GM12891 (cell line): ENCODE results near the gene DNMT1.

Source experiments
- DNase-seq: peaks from one replicate; pipeline ENCODE4 v3.0.0; 2011; ENCODE audit warnings: low spot score; ENCODE audit not compliant: insufficient read length
- FAIRE-seq: peaks from 2 replicates; lab custom pipeline; 2011; peaks lifted over from hg19 to GRCh38; lab: Jason Lieb, UNC
- PAX5 ChIP-seq: IDR thresholded peaks from 2 replicates; pipeline ENCODE4 v1.6.1; 2011; ENCODE audit warnings: low read length, moderate library complexity, mild to moderate bottlenecking; ENCODE audit not compliant: insufficient read depth, severe bottlenecking
- POLR2A ChIP-seq: IDR thresholded peaks from 2 replicates; pipeline ENCODE4 v1.6.1; 2011; ENCODE audit warnings: low read depth, low read length, control low read depth
- POLR2AphosphoS5 ChIP-seq: IDR thresholded peaks from 2 replicates; pipeline ENCODE4 v1.6.1; 2011; ENCODE audit warnings: low read depth, low read length, control low read depth
- POU2F2 ChIP-seq: IDR thresholded peaks from 2 replicates; pipeline ENCODE4 v1.6.1; 2011; ENCODE audit warnings: low read depth, mild to moderate bottlenecking, control low read depth, low read length, moderate library complexity
- SPI1 ChIP-seq: IDR thresholded peaks from 2 replicates; pipeline ENCODE4 v1.6.1; 2011; ENCODE audit warnings: low read depth, low read length, control low read depth
- TAF1 ChIP-seq: IDR thresholded peaks from 2 replicates; pipeline ENCODE4 v1.6.1; 2011; ENCODE audit warnings: low read depth, low read length, control low read depth

DNMT1 gene

DNA sequence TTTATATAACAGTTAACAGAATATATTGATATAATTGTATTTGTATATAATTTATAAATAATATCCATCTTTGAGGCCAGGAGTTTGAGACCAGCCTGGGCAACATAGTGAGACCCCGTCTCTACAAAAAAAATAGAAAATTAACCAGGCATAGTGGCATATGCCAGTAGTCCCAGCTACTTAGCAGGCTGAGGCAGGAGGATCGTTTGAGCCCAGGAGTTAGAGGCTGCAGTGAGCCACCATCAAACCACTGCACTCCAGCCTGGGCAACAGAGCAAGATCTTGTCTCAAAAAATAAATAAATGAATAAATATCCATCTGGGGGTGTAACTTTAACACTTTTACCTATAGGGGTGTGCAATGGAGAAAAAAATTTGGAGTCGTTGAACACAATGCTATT lies 110.0 kb downstream of the DNMT1 start:
- DNase-seq, result no peak
- FAIRE-seq, result no peak
- TF ChIP-seq POLR2A, result no peak
- no peak for TF ChIP-seq POU2F2
- no peak for TF ChIP-seq TAF1
- no peak for TF ChIP-seq PAX5
- TF ChIP-seq POLR2AphosphoS5, result no peak
- no peak for TF ChIP-seq SPI1

GRCh38 chr19:10083911-10084310 lies 110.8 kb downstream of the DNMT1 start:
- TF ChIP-seq SPI1, result no peak
- TF ChIP-seq TAF1, result no peak
- TF ChIP-seq POLR2AphosphoS5, result no peak
- no peak for TF ChIP-seq POLR2A
- TF ChIP-seq PAX5, result no peak
- TF ChIP-seq POU2F2, result no peak
- DNase-seq (no peak), FAIRE-seq (no peak)
